PC-9 (cell line): Measurements from ENCODE around the gene DENND1A. TPM values are rescaled to one million over a fixed set of nuclear protein-coding genes. Genes with fewer than 3 reads are reported as not detected.
A peak's percentile ranks its signal among the peaks of the same experiment; 100 is the strongest.

ENCODE experiments used
- BruUV-seq: library from RNA; stranded (reverse); fragments of 400-500 nt; replicated peaks from 2 replicates; lab custom pipeline; 2021; lab: Mats Ljungman, UMichigan
- CTCF ChIA-PET: fragments of 300-600 bp; sonication (Branson Sonifier 250); formaldehyde crosslinking; loops from one replicate; lab custom pipeline; 2022; ENCODE audit warnings: antibody characterized with exemption; lab: Charles Lee
- POLR2A ChIA-PET: fragments of 300-600 bp; sonication (Branson Sonifier 250); formaldehyde crosslinking; loops from one replicate; lab custom pipeline; 2022; ENCODE audit warnings: antibody characterized with exemption; ENCODE audit not compliant: unreplicated experiment; lab: Charles Lee
- DNase-seq, 2 experiments: peaks; one replicate each; pipeline versions ENCODE4 v3.0.0 to v3.0.0-alpha.2; 2015 to 2022; ENCODE audit warnings: mixed read lengths in 1 of 2
- H2AFZ ChIP-seq: fragments of 200-600 bp; sonication (generic); 2 replicates; pipeline ENCODE4 v1.8.1; 2017; ENCODE audit warnings: antibody characterized with exemption
- H3F3A ChIP-seq: fragments of 200-600 bp; sonication (generic); 2 replicates; pipeline ENCODE4 v1.8.1; 2017; ENCODE audit warnings: antibody characterized with exemption, mild to moderate bottlenecking, low read depth; ENCODE audit not compliant: insufficient read depth
- H3K27ac ChIP-seq: fragments of 200-600 bp; sonication (generic); 2 replicates; pipeline ENCODE4 v1.6.1; 2016; ENCODE audit warnings: mixed run types
- H3K27me3 ChIP-seq: fragments of 200-600 bp; sonication (generic); 2 replicates; pipeline ENCODE4 v1.6.1; 2016; ENCODE audit warnings: low read depth, mixed run types; ENCODE audit not compliant: insufficient read depth
- H3K36me3 ChIP-seq: fragments of 200-600 bp; sonication (generic); 2 replicates; pipeline ENCODE4 v1.6.1; 2016; ENCODE audit warnings: low read depth, mixed run types
- H3K4me1 ChIP-seq: fragments of 200-600 bp; sonication (generic); replicated peaks from 2 replicates; pipeline ENCODE4 v1.6.1; 2016; ENCODE audit warnings: mixed run types; ENCODE audit not compliant: insufficient read depth
- H3K4me2 ChIP-seq: fragments of 200-600 bp; sonication (generic); 2 replicates; pipeline ENCODE4 v1.6.1; 2017; ENCODE audit warnings: mixed run types
- H3K4me3 ChIP-seq: fragments of 200-600 bp; sonication (generic); 2 replicates; pipeline ENCODE4 v1.6.1; 2016; ENCODE audit warnings: mixed run types
- H3K79me2 ChIP-seq: fragments of 200-600 bp; sonication (generic); 2 replicates; pipeline ENCODE4 v1.6.1; 2017; ENCODE audit warnings: low read depth, mixed run types
- H3K9me2 ChIP-seq: fragments of 200-600 bp; sonication (generic); 2 replicates; pipeline ENCODE4 v1.8.1; 2017; ENCODE audit warnings: mild to moderate bottlenecking; ENCODE audit not compliant: insufficient read depth
- H3K9me3 ChIP-seq: fragments of 200-600 bp; sonication (generic); 2 replicates; pipeline ENCODE4 v1.8.1; 2016; ENCODE audit warnings: low read depth; ENCODE audit not compliant: insufficient read depth
- H4K20me1 ChIP-seq: fragments of 200-600 bp; sonication (generic); 2 replicates; pipeline ENCODE4 v1.8.1; 2017; ENCODE audit not compliant: insufficient read depth
- CTCF ChIP-seq: fragments of 200-600 bp; sonication (generic); conservative IDR thresholded peaks from 2 replicates; pipeline ENCODE4 v1.6.1; 2017; ENCODE audit warnings: mixed run types, antibody characterized with exemption, mild to moderate bottlenecking, moderate library complexity
- EZH2 ChIP-seq: fragments of 200-600 bp; sonication (generic); IDR thresholded peaks from 2 replicates; pipeline ENCODE4 v1.8.0; 2017; ENCODE audit warnings: antibody characterized with exemption, low read depth
- intact Hi-C: fragments of 100-400 bp; cut with micrococcal nuclease; formaldehyde crosslinking; loops from one replicate; pipeline ENCODE4 v1.10.0; 2022; ENCODE audit not compliant: unreplicated experiment
- total RNA-seq: library from RNA; stranded (reverse); gene quantifications from 2 replicates; pipeline ENCODE4 v1.2.3, GENCODE V29; 2021

DENND1A gene
- total RNA-seq, 1 experiment from 2014 or later, result 37.7 TPM

GRCh38 chr9:123361086-123361730 lies 568.7 kb downstream of the DENND1A start:
- no peaks in the 10 kb centered on the region for H3K36me3 ChIP-seq
- ChIA-PET POLR2A (interaction anchor here (0.6 kb wide), 1 partner anchor 14 kb away, joined by 6 read pairs; no protein-coding TSS in a partner anchor), CTCF (interaction anchor here (0.7 kb wide), 1 partner anchor 8 kb away, joined by 3 read pairs; no protein-coding TSS in a partner anchor)
- no peak overlapping the region for H3K4me2 ChIP-seq
- TF ChIP-seq CTCF (no peak), EZH2 (no peak)
- no peak overlapping the region for H3K4me3 ChIP-seq
- no peak for DNase-seq
- no peak overlapping the region for H2AFZ ChIP-seq
- no peaks in the 10 kb centered on the region for H3K79me2 ChIP-seq
- no peak overlapping the region for H3K27ac ChIP-seq
- H3K27me3 ChIP-seq, result peaks cover 23% of the 10 kb centered on the region
- no peaks in the 10 kb centered on the region for H4K20me1 ChIP-seq
- H3K9me3 ChIP-seq, result no peaks in the 10 kb centered on the region
- no TSS peak for BruUV-seq
- no peaks in the 10 kb centered on the region for H3K9me2 ChIP-seq
- intact Hi-C loops, result no loop called here
- H3K4me1 ChIP-seq, result no peaks in the 10 kb centered on the region
- peaks cover 6% of the 10 kb centered on the region for H3F3A ChIP-seq

GRCh38 chr9:123360161-123361085 lies 569.5 kb downstream of the DENND1A start:
- H3K9me3 ChIP-seq, result no peaks in the 10 kb centered on the region
- no peaks in the 10 kb centered on the region for H3K4me1 ChIP-seq
- H3K79me2 ChIP-seq, result no peaks in the 10 kb centered on the region
- H3F3A ChIP-seq, result peaks cover 6% of the 10 kb centered on the region
- peaks cover 23% of the 10 kb centered on the region for H3K27me3 ChIP-seq
- no TSS peak for BruUV-seq
- POLR2A ChIA-PET, result interaction anchor here (0.6 kb wide), 1 partner anchor 15 kb away, joined by 6 read pairs; no protein-coding TSS in a partner anchor
- H4K20me1 ChIP-seq, result no peaks in the 10 kb centered on the region
- TF ChIP-seq CTCF (no peak), EZH2 (no peak)
- no peak overlapping the region for H3K4me2 ChIP-seq
- H3K27ac ChIP-seq, result no peak overlapping the region
- no peak overlapping the region for H3K4me3 ChIP-seq
- peak in 1 of 2 experiments; percentile 37 for DNase-seq
- intact Hi-C loops, result no loop called here
- no peaks in the 10 kb centered on the region for H3K36me3 ChIP-seq
- no peak overlapping the region for H2AFZ ChIP-seq
- CTCF ChIA-PET, result interaction anchor here (0.7 kb wide), 1 partner anchor 8 kb away, joined by 3 read pairs; no protein-coding TSS in a partner anchor
- no peaks in the 10 kb centered on the region for H3K9me2 ChIP-seq

GRCh38 chr9:123359546-123359945 lies 570.4 kb downstream of the DENND1A start:
- Histone ChIP-seq H3K9me3 (no peaks in the 10 kb centered on the region), H3K4me3 (no peak overlapping the region), H3K27me3 (peaks cover 23% of the 10 kb centered on the region), H3K79me2 (no peaks in the 10 kb centered on the region), H3F3A (peaks cover 6% of the 10 kb centered on the region), H3K36me3 (no peaks in the 10 kb centered on the region), H4K20me1 (no peaks in the 10 kb centered on the region), H3K4me2 (no peak overlapping the region), H2AFZ (no peak overlapping the region), H3K27ac (no peak overlapping the region), H3K9me2 (no peaks in the 10 kb centered on the region), H3K4me1 (no peaks in the 10 kb centered on the region)
- CTCF ChIA-PET, result no interaction called here
- TF ChIP-seq CTCF, result no peak
- TF ChIP-seq EZH2, result no peak
- intact Hi-C loops, result loop anchor here (10.0 kb wide), 2 partner anchors 535 to 895 kb away; partner anchors contain the start of gene PDCL
- POLR2A ChIA-PET, result no interaction called here
- DNase-seq, result no peak
- BruUV-seq, result no TSS peak
